HG03565 (cell line): ENCODE data around the gene ASRGL1.

Experiments
- ATAC-seq: cut with Tn5 transposase; IDR thresholded peaks from one replicate; pipeline ENCODE4 v1.9.1; 2021; ENCODE audit warnings: mild to moderate bottlenecking, moderate library complexity; ENCODE audit not compliant: unreplicated experiment

Gene ASRGL1

GRCh38 chr11:62411524-62411923 lies 74.3 kb downstream of the ASRGL1 start:
- ATAC-seq: no peak

GRCh38 chr11:62413060-62413696 lies 75.9 kb downstream of the ASRGL1 start:
- no peak for ATAC-seq

- no peak for ATAC-seq
These were observed 79.3 kb downstream of the ASRGL1 start for GRCh38 chr11:62416596-62416995.

- ATAC-seq: no peak
These were observed 80.9 kb downstream of the ASRGL1 start for GRCh38 chr11:62418136-62418535.

GRCh38 chr11:62418733-62419132 lies 81.5 kb downstream of the ASRGL1 start, which contains the start of gene SCGB1A1:
SCGB1A1 (plus strand) TSS chr11:62419033; CDS start chr11:62419096, 63 bp downstream.
- no peak for ATAC-seq

- no peak for ATAC-seq
These were observed 82.2 kb downstream of the ASRGL1 start for GRCh38 chr11:62419314-62419929.

- no peak for ATAC-seq
These were observed 82.7 kb downstream of the ASRGL1 start for GRCh38 chr11:62419943-62420342.

- no peak for ATAC-seq
These were observed 83.6 kb downstream of the ASRGL1 start for GRCh38 chr11:62420882-62421281.

- ATAC-seq: no peak
These were observed 84.7 kb downstream of the ASRGL1 start for GRCh38 chr11:62421996-62422395.

- ATAC-seq: no peak
These were observed 85.8 kb downstream of the ASRGL1 start for GRCh38 chr11:62423012-62423411.

- ATAC-seq: peak; percentile 53
These were observed 90.5 kb downstream of the ASRGL1 start for GRCh38 chr11:62427630-62428233.

- no peak for ATAC-seq
These were observed 91.8 kb downstream of the ASRGL1 start for GRCh38 chr11:62428871-62429560.

- ATAC-seq: no peak
These were observed 93.2 kb downstream of the ASRGL1 start for GRCh38 chr11:62430425-62430824.

- no peak for ATAC-seq
These were observed 94.1 kb downstream of the ASRGL1 start for GRCh38 chr11:62431171-62431901.

- no peak for ATAC-seq
These were observed 95.4 kb downstream of the ASRGL1 start for GRCh38 chr11:62432695-62433094.

- no peak for ATAC-seq
These were observed 96.1 kb downstream of the ASRGL1 start for GRCh38 chr11:62433141-62433903.

GRCh38 chr11:62433904-62434276 lies 96.6 kb downstream of the ASRGL1 start:
- ATAC-seq: no peak

GRCh38 chr11:62435846-62436660 lies 98.8 kb downstream of the ASRGL1 start:
- no peak for ATAC-seq

- no peak for ATAC-seq
These were observed 100.4 kb downstream of the ASRGL1 start for GRCh38 chr11:62437616-62438015.
